Measurements from ENCODE around the gene PNPLA5.

PNPLA5 gene

DNA sequence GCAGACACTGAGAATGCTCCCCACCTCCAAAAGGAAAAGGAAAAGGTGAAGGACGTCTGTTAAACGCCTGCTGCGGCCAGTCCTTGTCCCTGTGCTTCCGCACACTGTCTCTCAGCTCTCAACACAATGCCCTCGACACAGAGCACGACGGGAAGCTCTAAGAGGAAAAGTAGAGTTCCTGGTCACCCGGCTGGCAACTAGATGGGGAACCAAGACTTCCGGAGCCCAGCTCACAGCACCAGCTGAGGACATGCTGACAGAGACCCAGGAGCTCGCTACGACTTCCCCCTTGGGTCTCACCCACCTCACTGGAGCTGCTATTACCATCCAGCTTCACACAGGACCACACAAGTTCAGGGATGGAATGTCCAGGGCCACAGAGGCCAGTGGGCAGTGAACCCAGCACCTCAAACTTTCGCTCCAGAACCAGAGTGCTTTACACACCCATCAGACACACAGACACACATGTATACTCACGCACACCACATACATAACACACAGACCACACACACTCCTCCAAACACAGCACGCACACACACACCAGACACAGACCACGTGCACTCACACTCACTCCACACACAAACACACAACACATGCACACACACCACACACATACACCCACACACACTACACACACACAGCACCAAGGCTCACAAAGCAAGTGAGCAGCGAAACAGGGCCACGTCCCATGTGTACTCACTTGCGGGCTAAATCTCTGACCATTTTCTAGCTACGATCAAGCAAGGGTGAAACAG lies 39.1 kb downstream of the PNPLA5 start:
- DNase-seq = no peak

DNA sequence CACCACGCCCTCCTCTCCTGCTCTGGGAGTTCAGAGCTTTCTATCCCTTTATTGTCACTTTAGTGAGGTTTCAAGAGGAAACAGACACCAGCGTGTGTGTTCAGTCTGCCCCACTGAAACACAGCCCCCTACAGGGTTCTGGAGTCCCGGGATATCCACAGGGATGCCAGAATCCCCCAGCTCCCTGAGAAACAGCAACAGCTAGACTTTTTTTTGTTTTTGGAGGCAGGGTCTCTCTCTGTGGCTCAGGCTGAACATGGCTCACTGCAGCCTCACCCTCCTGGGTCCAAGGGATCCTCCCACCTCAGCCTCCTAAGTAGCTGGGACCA lies 39.9 kb downstream of the PNPLA5 start:
- DNase-seq = no peak

DNA sequence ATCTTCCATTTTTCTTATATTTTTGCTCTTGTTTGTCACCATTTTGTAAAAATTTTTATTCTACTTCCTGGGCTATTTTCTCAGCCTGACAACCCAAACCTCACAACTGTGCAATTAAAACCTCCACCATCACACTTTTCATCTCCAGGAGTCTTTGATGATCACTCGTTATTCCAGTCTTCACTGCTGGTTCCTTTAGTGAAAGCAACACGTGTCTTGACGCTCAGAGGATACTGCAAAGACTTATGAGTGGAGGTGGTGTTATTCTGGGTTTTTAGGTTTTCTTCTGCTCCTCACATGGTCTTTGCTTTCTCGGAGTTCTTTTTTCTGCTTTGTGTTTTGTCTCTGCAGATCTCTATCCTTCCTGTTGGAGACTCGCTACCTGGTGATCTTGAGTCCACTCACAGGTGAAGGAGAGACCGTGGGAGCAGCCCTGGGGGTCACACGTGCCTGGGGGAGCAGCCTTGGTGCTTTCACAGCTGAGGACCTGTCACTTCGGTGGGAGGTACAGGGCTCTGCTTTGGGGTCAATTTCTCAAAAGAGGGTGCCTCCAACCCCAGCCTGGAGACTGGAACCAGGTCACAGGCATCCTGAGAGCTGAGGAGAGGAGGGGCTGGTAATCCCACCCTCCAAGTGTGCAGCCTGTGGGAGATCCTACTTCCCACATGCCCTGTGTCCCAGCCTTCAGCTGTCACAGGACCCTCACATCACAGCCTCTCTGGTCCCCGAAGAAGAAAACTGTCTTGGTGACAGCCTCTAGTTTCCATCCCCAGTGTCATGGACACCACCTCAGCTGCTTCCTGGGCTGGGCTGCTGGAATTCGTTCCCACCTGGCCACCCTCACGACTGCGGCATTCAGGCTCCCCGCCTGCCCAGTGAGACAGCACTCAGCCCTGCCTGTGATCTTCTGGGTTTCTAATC lies 40.5 kb downstream of the PNPLA5 start:
- DNase-seq = no peak

DNA sequence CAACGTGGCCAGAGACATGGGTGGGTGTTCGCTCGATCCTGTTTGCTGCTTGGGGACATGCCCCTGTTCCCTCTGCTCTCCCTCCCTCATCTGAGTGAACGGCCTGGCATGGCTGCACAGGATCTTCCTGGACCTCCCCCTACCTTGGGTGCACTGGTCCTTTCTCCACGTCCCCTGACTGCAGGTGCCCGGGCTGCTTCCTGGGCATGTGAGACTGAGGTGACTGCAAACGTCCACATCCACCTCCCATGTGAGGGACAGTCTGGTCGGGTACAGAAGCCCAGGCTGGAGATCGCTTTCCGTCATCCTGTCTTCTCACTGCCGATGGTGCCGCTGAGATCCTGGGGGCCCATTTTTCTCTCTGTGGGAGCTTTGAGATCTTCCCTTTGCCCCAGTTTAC lies 41.3 kb downstream of the PNPLA5 start:
- DNase-seq = no peak

DNA sequence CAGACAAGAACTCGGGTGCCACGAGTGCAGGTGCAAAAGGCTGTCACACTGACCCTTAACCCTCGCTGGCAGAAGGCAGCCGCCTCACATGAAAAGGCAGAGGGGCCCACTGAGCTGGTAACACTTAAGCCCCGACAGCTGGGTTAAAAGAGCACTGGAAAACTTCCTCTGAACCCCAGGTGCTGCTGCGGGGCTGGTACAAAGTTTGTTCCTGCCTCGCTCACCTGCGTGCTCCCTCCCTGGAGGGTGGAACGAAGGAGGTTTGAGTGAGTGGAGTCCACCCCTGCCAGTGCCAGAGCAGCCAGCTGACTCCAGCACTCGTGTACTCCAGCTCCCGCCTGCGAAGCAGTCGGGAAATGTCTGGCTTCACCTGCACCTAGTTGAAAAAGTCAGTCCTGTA lies 42.1 kb downstream of the PNPLA5 start:
- peak; percentile 19 for DNase-seq

DNA sequence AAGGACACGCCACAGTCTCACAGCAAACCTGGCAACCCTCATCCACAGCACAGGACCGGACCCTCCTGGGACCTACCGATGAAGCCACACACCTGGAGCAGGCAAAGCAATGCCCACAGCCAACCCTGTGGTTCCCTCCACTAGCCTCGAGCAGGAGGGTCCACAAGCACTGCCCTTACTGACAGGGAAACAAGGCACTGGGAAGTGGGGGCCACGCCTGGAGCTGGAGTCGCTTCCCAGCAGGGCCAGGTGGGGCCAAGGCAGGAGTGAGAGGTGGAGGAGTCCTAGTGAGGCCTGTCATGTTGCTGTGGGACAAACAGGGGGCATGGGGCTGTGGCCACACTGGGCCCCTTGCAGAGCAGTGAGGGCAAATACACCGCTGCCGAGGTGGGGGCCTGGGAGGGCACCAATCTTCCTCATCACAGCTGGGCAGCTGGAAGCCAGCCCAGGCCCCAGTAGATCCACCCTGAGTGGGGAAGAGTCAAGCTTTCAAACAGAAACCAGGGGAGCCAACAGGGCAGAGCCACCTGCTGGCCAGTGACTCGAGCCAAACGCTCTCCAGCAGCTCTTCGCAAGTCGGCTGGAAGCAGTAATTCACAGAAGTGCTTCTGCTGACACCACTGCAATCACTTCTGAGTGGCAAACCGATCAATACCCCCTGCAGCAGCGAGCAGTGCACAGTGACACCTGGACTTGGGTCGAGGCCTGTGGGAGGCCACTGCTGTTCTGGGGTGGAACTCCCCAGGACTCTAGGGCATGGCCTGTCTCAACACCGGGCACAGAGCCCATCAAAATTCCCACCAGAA lies 43.2 kb downstream of the PNPLA5 start:
- DNase-seq = peak; percentile 46

DNA sequence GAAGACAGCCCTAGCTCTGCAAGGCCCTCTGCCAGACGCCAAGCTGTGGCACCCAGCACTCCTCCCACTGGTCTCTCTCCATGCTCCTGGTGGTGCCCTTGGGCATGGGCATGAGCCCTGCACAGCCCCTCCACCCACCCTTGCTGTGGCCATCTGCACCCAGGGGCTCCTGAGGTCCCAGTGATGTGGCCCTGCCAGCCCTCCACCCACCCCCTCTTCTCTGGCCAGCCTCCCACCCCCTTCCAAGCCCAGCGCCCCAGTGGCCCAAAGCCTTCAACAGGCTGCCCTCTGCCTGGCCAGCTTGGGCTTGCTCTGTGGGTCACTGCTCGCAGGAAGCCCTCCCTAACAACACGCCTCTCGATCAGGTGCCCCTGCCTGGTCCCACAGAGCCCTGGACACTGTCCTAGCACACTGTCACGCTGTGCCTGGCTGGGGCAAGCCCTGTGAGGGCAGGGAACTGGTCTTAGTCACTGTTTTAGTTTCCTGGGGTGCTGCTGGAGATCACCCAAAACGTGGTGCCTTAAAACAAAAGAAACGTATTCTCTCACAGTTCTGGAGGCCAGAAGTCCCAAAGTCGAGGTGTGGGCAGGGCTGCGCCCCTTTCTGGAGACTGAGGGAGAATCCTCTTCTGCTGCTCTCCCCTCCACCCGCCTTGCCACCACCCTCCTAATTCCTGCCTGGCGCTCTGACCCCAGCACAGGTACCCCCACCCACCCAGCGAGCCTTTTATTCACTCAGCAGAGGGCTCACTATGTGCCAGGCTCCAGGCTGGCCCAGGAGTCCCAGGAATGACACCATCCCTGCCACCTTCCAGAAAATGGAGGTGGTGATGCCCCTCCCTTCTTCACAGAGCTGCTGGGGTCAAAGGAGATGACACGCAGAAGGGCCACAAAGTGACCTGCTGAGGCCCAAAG lies 44.2 kb downstream of the PNPLA5 start:
- no peak for DNase-seq

DNA sequence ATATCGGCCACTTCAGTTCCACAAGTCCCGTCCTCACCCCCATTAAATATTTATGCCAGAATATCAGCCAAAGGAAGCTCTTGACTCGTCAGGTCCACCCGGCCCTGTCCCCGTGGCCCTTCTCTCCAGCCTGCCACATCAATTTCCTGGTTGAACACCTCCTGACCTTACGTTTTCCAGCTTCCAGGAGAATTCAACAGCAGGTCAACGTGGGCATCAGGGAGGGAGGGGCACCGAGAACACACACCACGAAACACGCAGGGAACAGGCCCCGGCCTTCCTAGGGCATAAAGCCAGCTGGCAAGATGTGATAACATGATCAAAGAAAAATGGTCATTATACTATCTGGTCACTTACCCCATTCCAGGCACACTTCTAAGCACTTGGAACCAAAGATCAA lies 44.8 kb downstream of the PNPLA5 start:
- DNase-seq = no peak

DNA sequence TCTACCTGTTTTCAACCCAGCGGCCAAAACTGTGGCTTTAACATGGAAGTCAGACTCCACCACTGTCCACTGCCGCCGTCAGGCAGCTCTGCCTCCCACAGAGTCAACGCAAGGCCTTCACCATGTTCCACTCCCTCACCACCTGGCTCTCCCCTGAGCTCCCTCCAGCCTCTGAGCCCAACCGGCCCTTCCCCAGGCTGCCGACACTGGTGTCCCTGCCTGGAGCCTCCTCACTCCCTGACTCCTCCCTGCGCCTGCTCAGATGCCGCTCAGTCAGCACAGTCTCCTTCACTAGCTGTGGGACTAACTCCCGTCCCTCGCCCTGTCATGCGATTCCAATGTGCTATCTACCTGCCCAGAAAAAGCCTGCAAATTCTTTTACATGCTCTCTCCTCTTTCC lies 45.8 kb downstream of the PNPLA5 start:
- DNase-seq = no peak

DNA sequence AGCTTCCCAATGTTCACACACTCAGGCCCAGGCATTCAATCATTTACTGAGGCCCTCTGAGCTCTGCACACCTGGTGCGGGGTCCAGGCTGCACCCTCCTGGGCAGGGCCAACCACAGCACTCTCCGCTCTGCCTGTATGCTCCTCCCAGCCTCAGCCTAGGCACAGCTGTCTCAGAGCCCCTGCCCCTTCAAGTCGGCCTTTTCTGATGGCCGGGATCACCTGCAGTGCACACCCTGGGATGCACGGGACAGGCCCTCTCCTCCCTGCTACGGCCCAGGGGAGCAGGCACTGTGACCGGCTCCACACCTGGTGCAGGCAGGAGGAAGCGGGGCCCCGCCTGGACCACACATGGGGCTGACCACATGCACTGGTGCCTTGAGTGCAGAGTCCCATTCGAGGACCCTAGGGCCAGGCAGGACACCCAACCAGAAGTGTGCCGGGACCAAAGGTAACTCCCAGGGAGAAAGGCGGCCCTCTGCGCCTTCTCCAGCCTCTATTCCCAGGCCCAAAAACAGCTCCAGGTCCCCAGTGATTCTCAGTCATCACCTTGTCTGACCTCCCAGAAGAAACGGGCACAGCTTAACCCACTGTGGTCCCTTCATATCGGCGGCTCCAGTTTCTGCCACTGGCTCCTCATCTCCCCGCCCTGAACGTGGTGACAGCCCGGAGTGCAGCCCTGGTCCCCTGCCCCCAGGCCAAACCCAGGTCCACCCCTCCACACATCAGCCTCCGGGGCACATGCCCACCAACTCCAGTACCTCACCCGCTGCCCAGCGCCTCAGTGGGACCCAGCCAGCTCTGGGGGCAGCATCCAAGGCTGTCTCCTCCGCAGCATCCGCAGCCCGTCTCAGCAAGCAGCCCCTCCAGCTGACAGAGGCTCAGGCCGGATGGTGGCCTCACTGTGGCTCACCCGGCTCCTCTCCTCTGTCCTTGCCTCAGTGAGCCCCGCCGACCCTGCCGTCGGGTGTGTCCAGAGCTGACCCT lies 47.0 kb downstream of the PNPLA5 start:
- DNase-seq = no peak

DNA sequence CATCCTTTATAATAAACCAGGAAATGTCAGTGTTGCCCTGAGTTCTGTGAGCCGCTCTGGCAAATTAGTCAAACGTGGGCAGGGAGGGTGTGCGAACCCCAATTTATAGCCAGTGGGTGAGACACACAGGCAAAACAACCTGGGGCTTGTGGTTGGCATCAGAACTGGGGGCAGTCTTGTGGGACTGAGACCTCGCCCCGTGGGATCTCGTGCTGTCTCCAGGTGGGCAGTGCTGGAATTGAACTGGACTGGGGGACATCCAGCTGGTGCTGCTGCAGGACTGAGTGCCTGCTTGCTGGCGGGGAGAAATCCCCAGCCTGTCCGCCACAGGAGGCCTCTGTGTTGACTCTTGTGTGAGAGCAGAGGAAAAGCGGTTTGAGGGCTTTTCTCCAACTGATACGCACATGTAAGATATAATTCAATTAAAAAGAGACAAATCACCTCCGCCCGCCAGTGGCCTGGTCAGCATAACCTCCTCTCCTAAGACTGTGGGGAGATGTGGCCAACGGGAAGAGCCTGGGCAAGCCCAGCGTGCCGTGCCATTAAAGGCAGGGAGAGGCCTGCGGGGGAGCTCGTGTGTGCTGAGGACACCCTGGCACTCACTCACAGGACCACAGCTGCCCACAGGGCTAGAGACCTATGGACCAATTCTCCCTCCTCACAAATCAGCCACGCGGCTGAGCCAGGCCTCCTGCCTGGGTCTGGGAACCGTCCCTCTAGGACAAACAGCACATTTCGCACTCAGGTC lies 47.9 kb downstream of the PNPLA5 start:
- DNase-seq = no peak

DNA sequence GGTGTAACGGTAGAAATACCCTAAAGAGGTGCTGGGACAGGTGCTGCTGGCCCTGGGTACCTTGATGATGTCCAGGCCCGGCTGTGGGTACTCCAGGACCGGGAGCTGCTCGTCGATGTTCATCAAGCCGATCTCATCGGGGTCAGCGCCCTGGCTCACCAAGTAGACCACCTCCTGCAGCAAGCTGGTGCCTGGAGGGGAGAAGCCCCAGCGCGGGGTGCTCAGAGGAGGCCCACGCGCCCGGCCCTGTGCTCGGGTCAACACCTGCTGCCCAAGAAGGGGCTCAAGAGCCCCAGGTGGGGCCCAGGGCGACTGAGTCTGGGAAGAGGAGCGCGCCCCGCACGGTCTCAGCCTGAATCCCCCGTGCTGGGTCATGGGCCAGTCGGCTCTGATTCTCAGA lies 50.1 kb downstream of the PNPLA5 start:
- DNase-seq = no peak

DNA sequence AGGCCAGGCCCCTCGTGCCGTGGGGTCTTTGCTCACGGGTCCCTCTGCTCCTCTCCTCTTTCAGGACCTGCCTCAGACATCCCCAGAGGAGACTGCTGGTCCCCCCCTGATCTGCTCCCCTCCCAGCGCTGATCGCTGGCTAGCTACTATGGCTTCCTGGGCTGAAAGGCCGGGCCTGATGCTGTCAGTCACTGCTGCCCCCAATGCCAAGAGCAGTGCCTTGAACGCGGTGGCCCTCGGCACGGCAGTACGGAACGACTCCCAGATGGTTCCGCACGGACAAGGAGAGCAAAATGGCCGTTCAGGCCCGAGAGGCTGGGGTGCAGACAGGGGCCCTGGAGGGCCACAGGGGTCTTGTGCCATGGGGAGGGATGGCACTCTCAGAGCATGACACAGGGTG lies 51.0 kb downstream of the PNPLA5 start:
- no peak for DNase-seq

DNA sequence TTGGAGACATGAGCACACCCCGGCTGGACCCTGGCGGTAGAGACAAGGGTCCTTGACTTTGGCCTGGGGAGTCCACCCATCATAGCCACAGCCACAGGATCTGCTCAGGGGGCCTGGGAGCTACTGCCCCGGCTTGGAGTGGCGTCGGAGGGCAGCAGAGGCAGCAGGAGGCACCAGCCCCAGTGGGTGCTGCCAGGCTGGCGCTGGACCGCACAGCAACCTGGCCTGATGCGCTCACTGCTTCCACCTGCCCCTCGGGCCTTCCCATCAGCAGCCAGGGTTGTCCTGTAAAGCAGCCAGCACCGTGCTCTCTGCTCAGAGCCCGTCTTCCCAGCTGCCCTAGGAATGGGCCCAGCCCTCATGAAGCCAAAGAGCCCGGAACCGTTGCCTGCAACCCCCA lies 51.4 kb downstream of the PNPLA5 start:
- DNase-seq = no peak

DNA sequence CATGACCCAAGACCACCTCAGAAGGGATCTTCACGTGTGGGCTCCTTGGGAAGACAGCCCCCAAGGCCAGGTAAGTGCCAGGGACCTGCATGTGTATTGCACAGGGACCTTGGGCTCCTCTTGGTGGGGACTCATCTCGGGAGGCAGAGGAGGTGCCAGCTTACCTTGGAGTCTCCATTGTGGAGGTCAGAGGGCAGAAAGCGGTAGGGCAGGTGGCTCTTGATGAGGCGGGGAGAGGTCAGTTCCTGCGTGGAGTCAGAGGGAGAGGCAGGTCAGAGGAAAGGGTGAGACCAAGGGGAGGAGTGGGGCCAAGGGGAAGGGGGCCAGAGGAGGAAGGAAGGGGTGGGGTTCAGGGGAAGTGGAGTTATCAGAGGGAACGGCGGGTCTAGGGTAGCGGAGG lies 52.0 kb downstream of the PNPLA5 start:
- DNase-seq = no peak

DNA sequence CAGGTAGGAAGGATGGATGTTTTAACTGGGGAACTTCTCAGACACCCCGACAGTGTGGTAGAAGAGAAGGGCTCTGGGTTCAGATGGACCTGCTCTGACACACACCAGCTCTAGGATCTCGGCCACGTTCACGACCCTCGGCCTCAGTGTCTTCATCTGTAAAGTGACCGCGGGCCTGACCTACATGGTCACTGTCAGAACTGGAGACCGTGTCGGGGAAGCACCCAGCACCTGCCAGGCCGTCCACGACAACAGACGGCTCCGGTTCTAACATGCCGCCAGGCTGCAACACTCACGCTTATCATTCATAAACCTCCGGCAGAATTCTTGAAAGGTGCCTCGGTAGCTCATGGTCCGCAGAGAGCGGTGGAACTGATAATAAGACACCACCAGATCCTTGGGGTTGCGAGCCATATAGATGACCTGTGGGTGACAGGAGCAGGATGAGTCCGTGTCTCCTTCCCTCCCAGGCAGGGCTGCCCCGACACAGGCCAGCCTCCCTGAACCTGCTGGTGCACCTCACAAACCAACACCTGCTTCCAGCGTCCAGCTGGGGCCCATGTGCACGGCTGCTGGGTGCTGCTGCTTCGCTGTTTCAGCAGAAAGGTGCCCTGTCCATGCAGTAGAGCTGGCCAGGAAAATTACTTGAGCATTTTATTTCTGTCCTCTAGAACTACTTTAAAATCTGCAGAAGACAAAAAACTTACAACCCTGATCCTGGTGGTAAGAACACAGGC lies 53.1 kb downstream of the PNPLA5 start:
- no peak for DNase-seq

DNA sequence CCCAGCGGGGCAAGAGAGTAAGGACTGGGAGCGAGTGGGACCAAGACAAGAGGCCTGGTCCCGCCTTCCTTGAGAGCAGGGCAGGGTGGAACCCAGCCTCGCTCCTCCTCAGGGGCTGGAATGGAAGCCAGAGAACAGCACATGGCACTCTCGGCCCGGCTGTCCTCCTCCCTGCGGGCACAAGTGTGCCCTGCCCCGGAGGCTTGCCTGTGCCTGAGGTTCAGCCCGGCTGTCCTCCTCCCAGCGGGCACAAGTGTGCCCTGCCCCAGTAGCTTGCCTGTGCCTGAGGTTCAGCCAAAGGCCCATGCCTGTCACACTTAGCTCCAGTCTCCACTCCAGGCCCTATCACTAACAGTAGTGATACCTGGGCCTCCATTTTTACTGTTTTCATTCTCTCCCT lies 53.7 kb downstream of the PNPLA5 start:
- DNase-seq = no peak

DNA sequence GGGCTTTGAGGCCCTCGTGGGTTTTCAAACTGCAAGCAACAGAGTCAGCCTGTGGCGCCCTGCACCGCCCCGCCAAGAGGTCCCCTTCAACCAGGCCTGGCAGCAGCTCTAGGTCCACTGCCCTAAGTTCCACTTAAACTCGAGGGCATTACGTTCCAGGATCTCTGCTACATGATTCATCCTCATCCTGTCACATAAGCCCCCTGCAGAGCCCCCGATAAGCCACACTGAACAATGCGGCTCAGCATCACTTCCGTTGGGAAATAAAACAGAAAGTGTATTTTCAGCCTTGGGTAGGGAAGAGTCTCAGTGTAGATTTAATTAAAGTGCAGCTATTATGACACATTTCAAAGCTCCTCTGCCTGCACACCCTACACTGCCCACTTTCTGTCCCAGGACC lies 54.1 kb downstream of the PNPLA5 start:
- no peak for DNase-seq

DNA sequence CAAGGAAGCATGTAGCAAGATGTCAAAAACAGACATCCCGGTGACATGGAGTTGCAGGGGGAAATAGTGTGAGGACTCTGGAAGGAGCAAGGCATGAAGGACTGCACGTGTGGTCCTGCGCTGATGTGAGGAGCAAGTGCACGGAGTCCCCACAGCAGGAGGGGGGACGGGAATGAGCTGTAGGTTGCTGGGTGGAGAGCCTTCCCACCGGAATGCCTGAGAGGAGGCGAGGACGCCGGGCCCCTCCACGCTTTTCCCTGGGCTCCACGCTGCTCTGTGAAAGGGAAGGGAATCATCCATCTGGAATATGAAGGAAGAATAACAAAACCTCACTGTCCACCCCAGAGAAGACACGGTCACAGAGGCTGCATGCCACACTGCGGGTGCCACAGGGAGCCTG lies 56.1 kb downstream of the PNPLA5 start:
- DNase-seq = no peak

DNA sequence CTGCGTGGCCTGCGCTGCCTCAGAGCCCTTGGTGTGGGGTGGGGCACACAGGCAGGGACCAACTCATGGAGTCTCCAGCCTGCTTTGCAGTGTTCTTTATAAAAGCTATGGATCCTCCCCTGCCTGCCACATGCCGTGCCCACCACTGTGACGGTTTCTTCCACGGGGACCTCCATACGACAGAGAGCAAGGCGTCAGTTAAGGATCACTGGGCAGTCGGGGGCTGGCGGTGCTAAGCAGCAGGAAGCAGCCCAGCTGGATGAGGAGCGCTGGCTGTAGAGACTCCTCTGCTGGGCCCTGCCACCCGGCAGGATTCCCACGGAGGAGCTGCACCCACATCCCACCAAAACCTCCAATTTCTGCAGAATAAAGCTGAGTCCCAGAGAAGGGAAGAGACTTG lies 56.6 kb downstream of the PNPLA5 start:
- DNase-seq = no peak
